HEK293 (cell line): ENCODE data around the gene SYT2.

Experiments
- CTCF ChIA-PET: fragments of 350-600 bp; formaldehyde crosslinking; extraction: SDS; loops from one replicate; lab custom pipeline; 2021; ENCODE audit warnings: antibody characterized with exemption; lab: Yijun Ruan, JAX
- POLR2A ChIA-PET: fragments of 300-600 bp; formaldehyde crosslinking; extraction: SDS; loops from one replicate; lab custom pipeline; 2020; ENCODE audit warnings: antibody characterized with exemption, inconsistent platforms; lab: Yijun Ruan, JAX
- H3K27ac ChIP-seq: fragments of 200-500 bp; sonication (Bioruptor generic); 2 replicates; pipeline ENCODE4 v1.5.1; 2014; ENCODE audit warnings: low read depth, low read length, control low read depth, inconsistent platforms; ENCODE audit errors: extremely low read depth
- H3K36me3 ChIP-seq, 2 experiments: fragments of 200-500 bp in 1 of 2; sonication (Bioruptor generic) in 1 of 2; 1 replicate in 1 of 2; 2 replicates in 1 of 2; pipeline ENCODE4 v1.5.1; 2014 to 2017; ENCODE audit warnings: inconsistent platforms in 2 of 2, low read length in 2 of 2; ENCODE audit not compliant: control insufficient read depth in 2 of 2, insufficient read depth in 1 of 2
- H3K4me1 ChIP-seq: fragments of 200-500 bp; sonication (Bioruptor generic); 2 replicates; pipeline ENCODE4 v1.5.1; 2014; ENCODE audit warnings: mild to moderate bottlenecking, low read length, inconsistent platforms; ENCODE audit not compliant: control insufficient read depth, insufficient read depth
- H3K4me3 ChIP-seq: 2 replicates; pipeline ENCODE4 v1.5.1; 2011; ENCODE audit warnings: low read depth, mild to moderate bottlenecking, control low read depth, low read length, moderate library complexity
- H3K9me3 ChIP-seq: fragments of 200-500 bp; sonication (Bioruptor generic); 2 replicates; pipeline ENCODE4 v1.5.1; 2014; ENCODE audit warnings: low read depth, low read length, inconsistent platforms; ENCODE audit not compliant: control insufficient read depth, insufficient read depth
- GFI1B ChIP-seq: fragments of 450-650 bp; formaldehyde crosslinking; IDR thresholded peaks from 2 replicates; pipeline ENCODE4 v1.5.1; 2016; ENCODE audit warnings: missing biosample characterization, missing genetic modification characterization
- HIC1 ChIP-seq: fragments of 450-650 bp; formaldehyde crosslinking; IDR thresholded peaks from 2 replicates; pipeline ENCODE4 v1.5.1; 2016; ENCODE audit warnings: missing biosample characterization, missing genetic modification characterization
- KLF1 ChIP-seq: fragments of 450-650 bp; formaldehyde crosslinking; IDR thresholded peaks from 2 replicates; pipeline ENCODE4 v1.5.1; 2016; ENCODE audit warnings: missing biosample characterization, missing genetic modification characterization
- KLF7 ChIP-seq: fragments of 450-650 bp; formaldehyde crosslinking; IDR thresholded peaks from 2 replicates; pipeline ENCODE4 v1.5.1; 2016; ENCODE audit warnings: missing biosample characterization, missing genetic modification characterization, borderline replicate concordance
- SP2 ChIP-seq: fragments of 450-650 bp; formaldehyde crosslinking; IDR thresholded peaks from 2 replicates; pipeline ENCODE4 v1.5.1; 2016; ENCODE audit warnings: missing biosample characterization, missing genetic modification characterization
- TCF7L2 ChIP-seq: IDR thresholded peaks from 2 replicates; pipeline ENCODE4 v1.6.1; 2011; ENCODE audit warnings: low read depth, mild to moderate bottlenecking, inconsistent platforms, low read length, moderate library complexity, borderline replicate concordance
- ZNF26 ChIP-seq: fragments of 450-650 bp; formaldehyde crosslinking; IDR thresholded peaks from 2 replicates; pipeline ENCODE4 v1.5.1; 2016; ENCODE audit warnings: missing biosample characterization, missing genetic modification characterization
- ZNF292 ChIP-seq: fragments of 450-650 bp; formaldehyde crosslinking; IDR thresholded peaks from 2 replicates; pipeline ENCODE4 v1.5.1; 2016; ENCODE audit warnings: low read depth, missing biosample characterization, missing genetic modification characterization, borderline replicate concordance
- ZNF398 ChIP-seq: fragments of 450-650 bp; formaldehyde crosslinking; IDR thresholded peaks from 2 replicates; pipeline ENCODE4 v1.5.1; 2017; ENCODE audit warnings: missing biosample characterization, missing genetic modification characterization
- ZNF416 ChIP-seq: fragments of 450-650 bp; formaldehyde crosslinking; IDR thresholded peaks from 2 replicates; pipeline ENCODE4 v1.5.1; 2016; ENCODE audit warnings: missing biosample characterization, missing genetic modification characterization
- ZNF514 ChIP-seq: fragments of 450-650 bp; formaldehyde crosslinking; IDR thresholded peaks from 2 replicates; pipeline ENCODE4 v1.5.1; 2016; ENCODE audit warnings: missing biosample characterization, missing genetic modification characterization
- ZNF521 ChIP-seq: fragments of 450-650 bp; formaldehyde crosslinking; IDR thresholded peaks from 2 replicates; pipeline ENCODE4 v1.5.1; 2017; ENCODE audit warnings: missing biosample characterization, mild to moderate bottlenecking, missing genetic modification characterization
- ZNF544 ChIP-seq: fragments of 450-650 bp; formaldehyde crosslinking; IDR thresholded peaks from 2 replicates; pipeline ENCODE4 v1.5.0; 2017; ENCODE audit warnings: missing biosample characterization, missing genetic modification characterization
- ZNF555 ChIP-seq: fragments of 450-650 bp; formaldehyde crosslinking; conservative IDR thresholded peaks from 2 replicates; pipeline ENCODE4 v1.5.1; 2017; ENCODE audit warnings: missing biosample characterization, mild to moderate bottlenecking, missing genetic modification characterization, inconsistent platforms
- ZNF624 ChIP-seq: fragments of 450-650 bp; formaldehyde crosslinking; IDR thresholded peaks from 2 replicates; pipeline ENCODE4 v1.5.1; 2017; ENCODE audit warnings: missing biosample characterization, missing genetic modification characterization
- ZNF768 ChIP-seq: fragments of 450-650 bp; formaldehyde crosslinking; IDR thresholded peaks from 2 replicates; pipeline ENCODE4 v1.5.1; 2018; ENCODE audit warnings: missing biosample characterization, mild to moderate bottlenecking, missing genetic modification characterization
- TF ChIP-seq, protein P1 (sequence below): fragments of 450-650 bp; formaldehyde crosslinking; IDR thresholded peaks from 2 replicates; pipeline ENCODE4 v1.5.1; 2017; ENCODE audit warnings: missing biosample characterization, missing genetic modification characterization
- TF ChIP-seq, protein P2 (sequence below): fragments of 450-650 bp; formaldehyde crosslinking; IDR thresholded peaks from 2 replicates; pipeline ENCODE4 v1.5.1; 2017; ENCODE audit warnings: missing biosample characterization, missing genetic modification characterization
- TF ChIP-seq, protein P3 (sequence below): fragments of 450-650 bp; formaldehyde crosslinking; IDR thresholded peaks from 2 replicates; pipeline ENCODE4 v1.5.1; 2017; ENCODE audit warnings: missing biosample characterization, missing genetic modification characterization
- TF ChIP-seq, protein P4 (sequence below): fragments of 450-650 bp; formaldehyde crosslinking; IDR thresholded peaks from 2 replicates; pipeline ENCODE4 v1.5.1; 2016; ENCODE audit warnings: missing biosample characterization, missing genetic modification characterization, low read depth

SYT2 gene

DNA sequence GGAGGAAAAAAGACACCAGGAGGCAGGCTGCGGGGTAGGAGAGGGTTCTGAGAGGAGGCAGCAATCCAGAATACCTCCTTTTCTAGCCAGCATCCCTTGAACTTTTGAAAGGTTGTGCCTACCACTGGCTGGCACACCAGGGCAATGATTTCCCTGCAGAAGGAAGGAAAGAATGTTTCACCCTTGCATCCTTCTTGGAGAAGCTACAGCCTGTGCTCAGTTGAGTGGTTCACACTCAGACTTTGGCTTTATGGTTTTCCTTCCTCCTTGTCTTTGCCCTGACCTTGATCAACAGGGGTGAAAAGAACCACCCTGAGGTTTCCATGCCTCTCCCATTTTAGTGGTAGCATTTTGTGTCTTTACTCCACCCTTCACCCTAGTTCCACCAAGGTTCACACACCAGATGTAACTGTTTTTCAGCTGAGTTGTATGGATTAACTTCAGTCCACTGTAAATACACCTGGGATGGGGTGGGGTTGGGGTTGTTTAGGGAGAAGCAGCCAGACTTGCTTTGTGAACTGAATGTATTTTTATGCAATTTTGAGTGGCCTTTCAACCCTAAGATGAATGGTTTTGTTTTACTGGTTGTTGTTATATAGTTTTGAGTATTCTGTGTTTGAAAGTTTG lies 122.3 kb downstream of the SYT2 start:
- ChIA-PET CTCF (interaction anchor here (0.5 to 1.5 kb wide), 7 partner anchors 10 to 307 kb away, joined by 3 to 7 read pairs (median 4); no protein-coding TSS in a partner anchor), POLR2A (no interaction called here)
- Histone ChIP-seq H3K4me1 (peaks cover 5% of the 10 kb centered on the region; the same call in 1 of the 2 replicates), H3K9me3 (no peaks in the 10 kb centered on the region), H3K4me3 (no peak overlapping the region), H3K36me3 (no peaks in the 10 kb centered on the region), H3K27ac (no peak overlapping the region)
- no peak for TF ChIP-seq ZNF624 (tag by site-specific recombination)
- no peak for TF ChIP-seq ZNF26
- TF ChIP-seq, protein P1, sequence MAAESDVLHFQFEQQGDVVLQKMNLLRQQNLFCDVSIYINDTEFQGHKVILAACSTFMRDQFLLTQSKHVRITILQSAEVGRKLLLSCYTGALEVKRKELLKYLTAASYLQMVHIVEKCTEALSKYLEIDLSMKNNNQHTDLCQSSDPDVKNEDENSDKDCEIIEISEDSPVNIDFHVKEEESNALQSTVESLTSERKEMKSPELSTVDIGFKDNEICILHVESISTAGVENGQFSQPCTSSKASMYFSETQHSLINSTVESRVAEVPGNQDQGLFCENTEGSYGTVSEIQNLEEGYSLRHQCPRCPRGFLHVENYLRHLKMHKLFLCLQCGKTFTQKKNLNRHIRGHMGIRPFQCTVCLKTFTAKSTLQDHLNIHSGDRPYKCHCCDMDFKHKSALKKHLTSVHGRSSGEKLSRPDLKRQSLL = no peak
- TF ChIP-seq, protein P2, sequence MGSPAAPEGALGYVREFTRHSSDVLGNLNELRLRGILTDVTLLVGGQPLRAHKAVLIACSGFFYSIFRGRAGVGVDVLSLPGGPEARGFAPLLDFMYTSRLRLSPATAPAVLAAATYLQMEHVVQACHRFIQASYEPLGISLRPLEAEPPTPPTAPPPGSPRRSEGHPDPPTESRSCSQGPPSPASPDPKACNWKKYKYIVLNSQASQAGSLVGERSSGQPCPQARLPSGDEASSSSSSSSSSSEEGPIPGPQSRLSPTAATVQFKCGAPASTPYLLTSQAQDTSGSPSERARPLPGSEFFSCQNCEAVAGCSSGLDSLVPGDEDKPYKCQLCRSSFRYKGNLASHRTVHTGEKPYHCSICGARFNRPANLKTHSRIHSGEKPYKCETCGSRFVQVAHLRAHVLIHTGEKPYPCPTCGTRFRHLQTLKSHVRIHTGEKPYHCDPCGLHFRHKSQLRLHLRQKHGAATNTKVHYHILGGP (tag by site-specific recombination) = no peak
- TF ChIP-seq HIC1 (tag by site-specific recombination) = no peak
- peak; percentile 42 for TF ChIP-seq KLF1 (tag by site-specific recombination)

DNA sequence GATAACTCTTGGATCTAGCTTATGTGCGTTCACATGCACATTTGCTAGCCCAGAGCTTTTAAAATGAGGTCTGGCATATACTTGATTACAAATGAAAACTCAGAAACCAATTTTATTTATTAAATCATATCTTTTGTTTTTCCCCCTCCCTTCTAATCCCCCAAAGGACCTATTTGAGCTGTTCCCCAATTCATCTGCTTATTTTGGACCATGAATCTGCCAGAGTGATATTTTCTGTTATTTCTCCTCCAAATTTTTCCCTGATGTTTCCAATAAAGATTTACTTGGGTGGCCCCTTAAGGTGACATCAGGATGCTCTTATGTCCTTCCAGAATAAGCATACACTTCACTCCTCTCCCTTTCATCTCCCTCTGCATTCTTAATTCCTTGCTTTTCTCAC lies 123.4 kb downstream of the SYT2 start:
- Histone ChIP-seq H3K36me3 (no peaks in the 10 kb centered on the region), H3K4me1 (peaks cover 5% of the 10 kb centered on the region; the same call in 1 of the 2 replicates), H3K4me3 (no peak overlapping the region), H3K27ac (no peak overlapping the region), H3K9me3 (no peaks in the 10 kb centered on the region)
- TF ChIP-seq ZNF544 (no peak), TCF7L2 (no peak), SP2 (tag by site-specific recombination) (no peak), ZNF416 (tag by site-specific recombination) (no peak), ZNF521 (tag by site-specific recombination) (no peak), ZNF555 (no peak), GFI1B (no peak), KLF7 (no peak), ZNF398 (tag by site-specific recombination) (no peak), ZNF768 (tag by site-specific recombination) (no peak), ZNF292 (tag by site-specific recombination) (no peak), ZNF514 (tag by site-specific recombination) (no peak)
- TF ChIP-seq, protein P3, sequence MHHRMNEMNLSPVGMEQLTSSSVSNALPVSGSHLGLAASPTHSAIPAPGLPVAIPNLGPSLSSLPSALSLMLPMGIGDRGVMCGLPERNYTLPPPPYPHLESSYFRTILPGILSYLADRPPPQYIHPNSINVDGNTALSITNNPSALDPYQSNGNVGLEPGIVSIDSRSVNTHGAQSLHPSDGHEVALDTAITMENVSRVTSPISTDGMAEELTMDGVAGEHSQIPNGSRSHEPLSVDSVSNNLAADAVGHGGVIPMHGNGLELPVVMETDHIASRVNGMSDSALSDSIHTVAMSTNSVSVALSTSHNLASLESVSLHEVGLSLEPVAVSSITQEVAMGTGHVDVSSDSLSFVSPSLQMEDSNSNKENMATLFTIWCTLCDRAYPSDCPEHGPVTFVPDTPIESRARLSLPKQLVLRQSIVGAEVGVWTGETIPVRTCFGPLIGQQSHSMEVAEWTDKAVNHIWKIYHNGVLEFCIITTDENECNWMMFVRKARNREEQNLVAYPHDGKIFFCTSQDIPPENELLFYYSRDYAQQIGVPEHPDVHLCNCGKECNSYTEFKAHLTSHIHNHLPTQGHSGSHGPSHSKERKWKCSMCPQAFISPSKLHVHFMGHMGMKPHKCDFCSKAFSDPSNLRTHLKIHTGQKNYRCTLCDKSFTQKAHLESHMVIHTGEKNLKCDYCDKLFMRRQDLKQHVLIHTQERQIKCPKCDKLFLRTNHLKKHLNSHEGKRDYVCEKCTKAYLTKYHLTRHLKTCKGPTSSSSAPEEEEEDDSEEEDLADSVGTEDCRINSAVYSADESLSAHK (tag by site-specific recombination) = no peak
- TF ChIP-seq, protein P4, sequence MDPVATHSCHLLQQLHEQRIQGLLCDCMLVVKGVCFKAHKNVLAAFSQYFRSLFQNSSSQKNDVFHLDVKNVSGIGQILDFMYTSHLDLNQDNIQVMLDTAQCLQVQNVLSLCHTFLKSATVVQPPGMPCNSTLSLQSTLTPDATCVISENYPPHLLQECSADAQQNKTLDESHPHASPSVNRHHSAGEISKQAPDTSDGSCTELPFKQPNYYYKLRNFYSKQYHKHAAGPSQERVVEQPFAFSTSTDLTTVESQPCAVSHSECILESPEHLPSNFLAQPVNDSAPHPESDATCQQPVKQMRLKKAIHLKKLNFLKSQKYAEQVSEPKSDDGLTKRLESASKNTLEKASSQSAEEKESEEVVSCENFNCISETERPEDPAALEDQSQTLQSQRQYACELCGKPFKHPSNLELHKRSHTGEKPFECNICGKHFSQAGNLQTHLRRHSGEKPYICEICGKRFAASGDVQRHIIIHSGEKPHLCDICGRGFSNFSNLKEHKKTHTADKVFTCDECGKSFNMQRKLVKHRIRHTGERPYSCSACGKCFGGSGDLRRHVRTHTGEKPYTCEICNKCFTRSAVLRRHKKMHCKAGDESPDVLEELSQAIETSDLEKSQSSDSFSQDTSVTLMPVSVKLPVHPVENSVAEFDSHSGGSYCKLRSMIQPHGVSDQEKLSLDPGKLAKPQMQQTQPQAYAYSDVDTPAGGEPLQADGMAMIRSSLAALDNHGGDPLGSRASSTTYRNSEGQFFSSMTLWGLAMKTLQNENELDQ (tag by site-specific recombination) = no peak
- ChIA-PET POLR2A (no interaction called here), CTCF (interaction anchor here (0.6 to 3.7 kb wide), 9 partner anchors 9 to 413 kb away, joined by 3 to 20 read pairs (median 3); no protein-coding TSS in a partner anchor)
